GM20431 (cell line): Measurements from ENCODE around the gene BLNK.

Source experiments
- in situ Hi-C: fragments of 300-500 bp; cut with MseI, MboI; formaldehyde crosslinking; loops from one replicate; pipeline ENCODE4 v1.15.0; 2020; ENCODE audit warnings: low sequenced_read_pairs; ENCODE audit not compliant: unreplicated experiment

BLNK gene

DNA sequence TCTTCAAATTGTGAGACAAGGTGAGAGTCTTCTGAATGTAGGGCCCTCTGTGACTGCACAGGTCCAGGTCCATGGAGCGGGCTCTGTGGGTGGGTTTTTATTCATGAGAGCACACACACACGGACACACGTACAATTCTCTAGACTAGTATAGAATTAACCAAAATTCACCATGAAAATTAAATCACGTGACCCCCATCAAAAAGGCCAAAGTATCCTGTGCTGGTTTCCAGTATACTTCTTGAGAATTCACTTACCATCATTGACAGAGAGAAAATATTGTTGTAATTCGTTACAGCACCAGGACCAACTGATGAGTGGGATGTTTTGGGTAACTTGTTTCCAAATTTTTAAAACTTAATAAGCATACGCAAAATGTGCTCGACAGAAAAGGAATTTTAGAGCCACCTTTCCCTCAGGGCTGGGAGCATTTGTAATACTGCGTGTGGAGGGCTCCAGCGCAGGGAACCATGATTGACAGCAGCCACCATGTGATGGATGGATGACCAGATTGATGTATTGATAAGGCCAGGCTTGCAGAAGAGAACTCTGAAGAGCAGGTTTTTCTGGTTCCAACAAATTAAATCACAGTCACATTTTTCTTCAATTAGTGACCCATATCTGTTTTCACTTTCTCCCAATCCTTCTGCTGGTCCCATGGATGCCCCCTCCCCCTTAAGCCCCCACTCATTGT lies 18.0 kb upstream of the BLNK start:
- in situ Hi-C loops, result no loop called here

DNA sequence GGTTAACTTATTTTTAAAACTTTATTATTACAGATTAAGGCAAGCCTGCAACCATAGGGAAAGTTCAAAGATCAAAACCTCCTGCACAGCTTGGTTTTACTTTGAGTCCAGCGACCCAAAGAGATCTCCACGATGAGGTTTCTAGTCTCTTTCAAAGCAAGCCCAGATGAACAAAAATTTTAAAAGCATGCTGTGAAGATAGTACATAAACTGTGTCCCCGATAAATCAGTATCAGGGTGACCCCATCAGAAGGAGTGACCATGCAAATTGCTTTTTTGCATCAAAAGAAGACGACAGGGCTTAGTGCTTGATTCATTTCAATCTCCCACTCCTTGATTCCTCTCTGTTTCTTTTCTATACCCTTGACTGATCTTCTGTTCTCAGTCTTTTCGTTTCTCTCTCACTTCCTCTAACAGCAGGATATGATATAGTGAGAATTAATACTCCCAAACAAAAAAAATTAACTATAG lies 16.8 kb upstream of the BLNK start:
- in situ Hi-C loops, result no loop called here

DNA sequence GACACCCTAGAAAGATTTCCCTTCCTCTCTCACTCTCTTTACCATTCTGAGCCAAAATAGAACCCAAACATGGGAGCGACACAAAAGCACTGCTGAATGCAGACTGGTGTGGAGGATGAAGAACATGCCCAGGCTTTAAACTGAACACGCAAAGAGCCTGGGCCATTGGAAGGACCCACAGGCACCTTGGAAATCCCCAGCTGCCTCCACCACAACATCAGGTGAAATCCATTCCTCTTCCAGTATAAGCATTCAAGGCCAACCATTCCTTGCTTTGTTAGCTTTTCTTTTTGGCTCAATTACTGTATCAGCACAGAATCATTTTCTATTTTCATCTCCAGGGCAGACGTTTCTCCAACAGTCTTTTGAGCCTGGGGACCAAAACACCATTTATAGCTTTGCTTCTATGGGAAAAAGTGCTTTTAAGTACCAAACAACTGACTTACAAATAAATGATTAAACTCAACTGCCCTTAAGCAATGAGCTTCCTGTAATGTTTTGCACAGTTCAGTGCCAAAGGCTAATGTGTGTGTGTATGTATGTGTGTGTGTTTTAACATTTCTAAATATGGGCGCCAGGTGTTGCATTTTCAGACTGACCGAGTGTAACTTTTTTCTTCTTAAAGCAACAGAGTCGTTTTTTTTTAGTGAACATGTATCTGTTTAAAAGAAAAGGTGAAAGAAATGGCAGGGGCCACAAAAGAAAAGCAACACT lies 16.2 kb upstream of the BLNK start:
- in situ Hi-C loops, result no loop called here

DNA sequence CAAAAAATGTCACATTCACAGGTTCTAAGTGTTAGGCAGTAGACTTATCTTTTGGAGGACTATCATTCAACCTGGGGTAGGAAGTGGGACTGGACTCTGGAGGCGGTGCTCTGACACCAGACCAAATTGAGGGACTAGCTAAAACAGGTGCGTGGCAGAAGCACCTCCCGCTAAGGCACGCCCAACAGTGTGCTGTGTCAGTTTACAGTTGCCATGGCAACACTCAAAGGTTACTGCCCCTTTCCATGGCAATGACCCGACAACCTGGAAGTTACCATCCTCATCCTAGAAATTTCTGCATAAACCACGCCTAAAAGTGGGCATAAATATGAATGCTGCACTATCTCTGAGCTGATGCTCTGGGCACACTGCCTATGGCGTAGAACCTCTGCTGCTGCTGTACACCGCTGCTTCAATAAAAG lies 14.0 kb upstream of the BLNK start:
- in situ Hi-C loops, result no loop called here

DNA sequence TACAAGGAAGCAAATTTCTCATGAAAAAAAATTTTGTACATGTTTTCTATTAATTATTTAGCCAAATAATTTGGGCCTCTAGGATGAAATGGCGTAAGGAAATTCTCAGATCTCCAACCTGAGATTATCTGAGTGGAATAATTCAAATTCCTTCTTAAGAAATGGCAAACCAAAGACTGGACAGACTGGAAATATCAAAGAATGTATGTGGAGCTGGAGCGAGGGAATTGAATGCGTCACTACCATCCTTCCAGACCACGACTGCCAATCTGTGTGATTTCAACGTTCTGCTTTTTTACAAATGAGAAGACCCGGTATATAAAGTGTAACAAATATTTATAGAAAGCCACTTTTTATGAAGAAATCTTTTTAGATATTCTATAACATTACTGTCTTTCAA lies 12.4 kb upstream of the BLNK start:
- in situ Hi-C loops, result no loop called here

DNA sequence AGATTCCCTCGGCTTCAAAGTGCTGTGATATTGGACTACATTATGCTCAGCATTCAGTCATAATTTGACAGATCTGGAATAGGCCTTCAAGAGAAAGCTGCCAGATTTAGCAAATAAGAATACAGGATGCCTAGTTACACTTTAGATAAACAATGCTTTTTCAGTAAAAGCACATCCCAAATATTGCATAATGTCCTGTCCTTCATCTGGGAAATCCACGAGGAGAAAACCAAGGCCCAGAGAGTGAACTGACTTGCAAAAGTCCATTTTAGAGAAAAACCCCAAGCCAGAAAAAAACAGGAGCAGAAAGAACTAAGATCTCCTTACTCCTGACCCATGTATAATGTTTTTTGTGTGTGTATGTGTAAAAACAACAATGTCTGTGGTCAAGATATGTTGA lies 12.0 kb upstream of the BLNK start:
- in situ Hi-C loops, result no loop called here

DNA sequence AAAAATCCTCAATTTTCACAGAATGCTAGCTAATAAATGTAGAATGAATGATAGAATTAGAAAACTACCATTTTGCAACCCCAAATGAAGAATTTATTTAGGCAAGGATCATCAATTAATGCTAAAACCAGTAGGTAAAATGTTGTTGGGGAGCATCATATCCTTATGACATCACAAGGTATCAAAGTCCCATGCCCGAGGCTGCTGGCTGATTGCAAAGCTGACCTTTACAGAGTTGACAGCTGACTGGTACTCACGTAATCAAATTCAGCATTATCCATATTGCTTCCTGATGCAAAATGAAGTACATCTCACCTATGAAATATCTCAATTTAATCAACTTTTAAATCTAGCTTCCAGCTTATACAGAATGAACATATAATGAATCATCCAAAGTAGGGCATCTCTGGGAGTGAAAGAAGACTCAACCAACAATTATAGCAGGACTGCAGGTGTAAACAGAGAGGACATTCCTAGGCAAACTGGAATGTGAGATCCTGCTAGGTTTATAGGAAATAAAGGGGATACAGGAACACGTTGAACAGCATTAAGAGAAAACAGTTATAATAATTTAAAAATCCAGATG lies 10.2 kb upstream of the BLNK start:
- in situ Hi-C loops, result no loop called here

DNA sequence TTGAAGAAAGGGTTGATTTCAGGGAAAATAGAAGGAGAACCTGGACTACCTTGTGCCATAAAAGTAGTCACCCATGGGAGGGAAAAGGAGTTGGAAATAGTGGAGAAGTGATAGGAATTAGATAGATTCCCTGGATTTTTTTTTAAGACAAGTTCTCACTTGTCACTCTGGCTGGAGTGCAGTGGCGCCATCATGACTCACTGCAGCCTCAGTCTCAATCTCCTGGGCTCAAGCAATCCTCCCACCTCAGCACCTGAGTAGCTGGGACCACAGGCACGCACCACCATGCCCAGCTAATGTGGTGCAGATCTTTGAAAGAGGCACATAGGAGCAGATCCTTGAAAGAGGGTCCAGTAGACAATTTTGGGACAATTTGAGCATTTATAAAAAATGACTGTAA lies 9.5 kb upstream of the BLNK start:
- in situ Hi-C loops, result no loop called here

DNA sequence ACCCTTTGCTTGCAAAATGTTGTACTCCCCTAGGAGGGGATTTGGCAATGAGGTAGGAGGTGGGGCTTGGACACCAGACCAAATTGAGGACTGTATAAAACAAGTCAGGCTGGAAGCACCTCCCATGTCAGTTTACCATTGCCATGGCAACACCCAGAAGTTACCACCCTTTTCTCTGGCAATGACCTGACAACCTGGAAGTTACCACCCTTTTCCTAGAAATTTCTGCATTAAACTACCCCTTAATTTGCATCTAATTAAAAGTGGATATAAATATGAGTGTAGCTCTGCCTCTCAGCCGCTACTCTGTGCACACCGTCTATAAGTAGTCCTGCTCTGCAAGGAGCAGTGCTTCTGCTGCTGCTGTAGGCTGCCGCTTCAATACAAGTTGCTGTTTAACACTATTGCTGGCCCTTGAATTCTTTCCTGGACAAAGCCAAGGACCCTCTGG lies 7.8 kb upstream of the BLNK start:
- in situ Hi-C loops, result no loop called here

DNA sequence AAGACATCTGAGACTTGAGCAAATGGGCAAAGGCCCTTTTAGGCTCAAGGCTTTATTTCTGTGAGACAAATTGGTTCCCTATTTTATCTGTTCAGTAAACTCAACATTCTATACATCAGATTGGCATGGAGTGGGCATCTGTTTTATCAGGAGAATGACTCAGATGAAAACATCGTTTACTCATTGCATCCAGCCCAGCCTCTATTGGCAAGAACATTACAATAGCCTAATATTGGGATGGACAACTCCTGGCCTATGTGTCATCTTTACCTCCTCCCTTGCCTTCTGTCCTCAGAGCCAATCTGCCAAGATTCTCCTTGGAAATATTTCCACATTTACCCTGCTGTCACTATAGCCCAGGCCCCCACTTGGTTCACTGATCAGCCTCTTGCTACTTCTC lies 5.5 kb upstream of the BLNK start:
- in situ Hi-C loops, result no loop called here

DNA sequence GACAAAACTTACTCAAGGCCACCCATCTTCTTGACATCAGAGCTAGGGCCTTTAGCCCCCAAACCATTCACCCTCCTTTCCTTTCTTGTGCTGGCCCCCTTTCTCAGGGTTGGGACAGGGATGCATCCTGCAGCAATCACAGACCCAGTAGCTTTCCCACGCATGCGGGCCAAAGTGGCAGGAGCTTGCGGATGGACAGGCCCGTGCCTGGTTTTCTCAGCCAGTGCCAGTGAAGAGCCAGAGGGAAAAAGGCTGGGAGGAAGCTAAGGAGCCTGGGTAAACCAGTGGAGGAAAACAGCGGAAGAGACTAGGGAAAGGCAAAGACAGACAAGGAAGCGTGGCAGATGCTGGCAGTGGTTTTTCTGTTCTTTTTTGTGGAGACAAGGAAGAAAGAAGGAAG lies 5.1 kb upstream of the BLNK start:
- in situ Hi-C loops, result no loop called here

DNA sequence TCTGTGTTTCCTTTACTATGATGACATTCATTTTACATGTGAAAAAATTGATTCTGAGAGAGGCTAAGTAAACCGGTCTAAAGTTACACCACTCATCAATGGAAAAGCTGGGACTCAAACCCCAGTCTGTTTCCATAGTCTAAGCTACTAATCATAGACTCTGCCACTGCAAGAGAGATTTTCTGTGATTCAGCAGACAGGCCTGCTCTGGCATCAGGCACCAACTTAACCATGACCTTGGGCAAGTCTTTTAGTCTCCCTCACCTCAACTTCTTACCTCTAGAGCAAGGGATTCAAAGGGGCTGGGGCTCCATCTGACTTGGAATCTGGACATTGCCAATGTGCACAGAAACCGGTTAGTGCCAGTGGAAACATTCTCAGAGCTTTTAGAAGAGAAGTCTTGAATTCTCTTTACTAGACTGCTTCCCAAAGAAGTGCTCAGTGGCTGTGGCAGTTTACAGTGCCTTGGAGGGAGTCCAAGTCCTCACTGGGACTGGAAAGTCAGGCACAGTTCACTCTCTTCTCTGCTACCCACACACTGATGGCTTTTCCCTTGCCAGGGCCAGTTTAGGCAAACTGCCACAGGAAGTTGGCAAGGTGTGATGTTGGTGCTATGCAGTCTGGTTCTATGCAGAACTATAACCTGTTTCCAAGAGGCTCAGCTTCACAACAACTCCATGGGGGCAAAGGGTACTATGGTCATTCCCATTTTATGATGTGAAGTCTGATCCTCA lies 4.5 kb upstream of the BLNK start:
- in situ Hi-C loops, result no loop called here

DNA sequence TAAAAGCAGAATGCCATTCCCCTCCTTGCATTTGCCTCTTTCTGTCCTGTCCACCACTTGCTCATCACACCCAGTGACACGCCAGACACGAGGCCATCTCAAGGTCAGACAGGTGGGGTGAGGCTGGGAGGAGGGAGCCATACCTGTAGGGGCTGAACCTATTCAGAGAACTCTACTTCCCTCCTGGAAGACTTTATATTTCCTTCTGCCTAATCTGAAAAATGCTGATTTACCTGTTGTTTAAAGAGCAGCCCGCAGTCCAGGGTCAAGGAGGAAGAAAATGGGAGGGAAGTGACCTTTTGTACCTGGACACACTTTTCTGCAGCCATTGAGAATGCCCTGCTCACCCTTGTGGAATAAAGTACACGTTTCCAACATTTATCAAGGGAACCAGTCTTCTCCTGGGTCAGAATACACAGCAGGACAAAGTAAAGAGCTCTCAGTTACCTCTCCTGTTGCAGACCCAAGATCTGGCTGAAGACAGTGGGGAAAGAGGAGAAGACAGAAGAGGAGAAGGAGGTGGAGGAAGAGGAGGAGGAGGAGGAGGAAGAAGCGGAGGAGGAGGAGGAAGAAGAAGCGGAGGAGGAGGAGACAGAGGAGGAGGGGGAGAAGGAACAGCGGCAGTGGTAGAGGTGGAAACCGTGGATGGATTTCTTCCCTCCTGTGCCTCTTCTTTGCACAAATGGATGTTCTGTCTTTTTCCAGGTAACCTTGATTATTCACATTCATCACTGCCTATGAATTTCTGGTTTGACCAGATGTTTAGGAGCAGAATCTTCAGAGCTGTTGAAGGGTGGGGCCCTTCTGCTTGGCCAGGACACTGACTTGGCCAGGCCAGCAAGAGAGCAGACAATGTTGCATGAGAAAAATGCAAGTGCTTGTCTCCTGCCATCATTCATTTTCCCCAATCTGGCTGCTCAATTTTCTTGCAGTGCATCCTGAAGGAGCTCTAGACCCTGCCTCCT lies 1.2 kb upstream of the BLNK start:
- in situ Hi-C loops, result no loop called here

DNA sequence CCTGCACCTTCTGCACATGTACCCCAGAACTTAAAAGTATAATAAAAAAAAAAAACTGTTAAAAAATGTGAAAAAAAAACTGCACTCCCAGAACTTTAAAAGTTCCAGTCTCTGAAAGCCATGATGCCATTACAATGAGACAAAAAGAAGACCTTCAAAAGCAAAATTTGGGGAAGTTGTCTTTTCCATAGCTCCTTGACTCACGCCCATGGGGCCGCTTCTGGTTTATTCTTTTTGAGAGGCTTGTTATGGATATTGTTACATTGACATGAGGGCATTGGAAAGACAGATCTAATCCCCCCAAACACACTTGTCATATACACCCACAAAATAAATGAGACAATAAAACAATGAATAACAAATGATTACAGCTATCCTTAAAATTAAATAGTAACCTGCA lies 798 bp downstream of the BLNK start:
- in situ Hi-C loops, result no loop called here

DNA sequence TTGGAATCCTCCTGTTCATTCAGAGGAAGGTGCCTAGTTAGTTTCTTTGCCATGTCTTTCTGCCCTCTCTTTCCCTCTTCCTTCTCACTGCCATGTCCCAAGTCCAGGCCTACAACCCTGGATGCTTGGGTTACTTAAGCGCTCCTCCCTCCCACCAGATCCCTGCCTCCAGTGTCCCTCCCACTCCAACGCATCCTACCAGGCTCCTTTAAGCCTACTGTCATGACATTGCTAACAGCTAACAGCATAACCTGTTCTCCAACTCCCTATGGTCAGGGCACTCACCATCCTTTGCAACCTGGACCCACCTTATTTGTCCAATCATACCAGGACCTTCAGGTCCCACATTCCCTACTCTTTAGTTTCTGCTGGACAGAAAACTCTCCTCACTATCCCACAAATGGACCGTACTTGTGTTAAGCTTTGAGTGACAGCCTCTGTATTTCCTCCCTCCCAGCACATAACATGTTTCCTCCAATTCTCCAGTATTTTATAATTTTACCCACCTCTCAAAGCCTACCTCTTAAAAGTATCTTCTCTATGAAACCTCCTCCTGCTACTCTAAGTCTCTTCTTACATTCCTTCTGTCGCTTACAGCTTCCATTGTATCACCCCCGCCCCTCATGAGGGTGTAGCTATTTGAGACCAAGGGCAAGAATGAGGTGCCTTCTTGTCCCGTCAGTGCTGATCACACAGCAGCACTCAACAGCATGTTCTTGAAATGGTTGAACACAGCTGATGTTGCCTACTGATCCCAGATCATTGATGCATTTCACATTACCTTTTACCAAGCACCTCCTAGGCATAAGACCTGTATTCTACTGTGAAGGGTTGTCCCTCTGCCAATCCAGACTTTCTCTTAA lies 1.7 kb downstream of the BLNK start:
- in situ Hi-C loops, result no loop called here

DNA sequence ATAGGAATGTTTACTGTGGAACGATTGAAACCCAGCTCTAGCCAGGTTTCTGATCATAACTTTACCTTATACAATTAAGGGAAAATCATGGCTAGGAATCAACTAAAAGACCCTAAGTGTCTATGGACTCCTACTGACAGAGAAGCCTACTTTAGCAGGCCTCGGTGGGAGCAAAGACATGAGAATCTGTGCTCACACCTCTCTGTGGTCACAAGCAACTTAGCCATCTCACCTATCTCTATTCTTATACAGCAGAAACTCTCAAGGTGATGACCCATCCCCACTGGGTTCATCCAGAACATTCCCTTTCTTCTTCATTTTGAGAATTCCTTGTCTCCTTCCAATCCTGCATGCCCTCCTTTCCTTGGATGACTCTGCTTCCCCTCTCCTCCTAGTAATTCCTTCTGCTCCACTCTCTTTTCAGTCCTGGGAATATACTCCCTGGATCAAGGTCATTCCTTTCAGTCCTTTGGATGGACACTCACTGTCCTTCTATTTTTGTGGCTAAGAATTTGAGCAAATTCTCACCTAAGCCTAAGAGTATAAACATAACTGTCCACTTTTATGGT lies 2.9 kb downstream of the BLNK start:
- in situ Hi-C loops, result no loop called here

DNA sequence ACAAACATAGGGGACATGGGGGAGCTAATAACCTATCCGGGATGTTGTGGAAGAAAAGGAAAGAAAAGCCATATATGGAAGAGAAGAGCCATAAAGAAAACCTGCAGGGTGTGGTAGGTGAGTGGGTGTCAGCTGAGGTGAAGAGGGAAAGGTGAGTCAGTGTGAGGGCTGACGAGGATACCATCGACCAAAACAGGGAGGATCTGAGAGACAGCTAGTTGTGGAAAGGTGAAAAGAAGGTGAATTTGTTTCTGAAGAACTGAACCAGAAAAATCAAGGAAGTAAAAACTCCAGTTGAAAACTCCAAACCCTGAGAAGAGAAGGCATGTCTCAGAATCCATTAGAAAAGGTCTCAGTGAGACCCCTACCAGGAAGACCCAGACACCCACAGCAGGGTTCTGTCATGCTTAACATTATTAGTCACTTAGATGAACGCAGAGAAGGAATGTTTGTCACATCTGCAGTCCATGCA lies 4.1 kb downstream of the BLNK start:
- in situ Hi-C loops, result no loop called here

DNA sequence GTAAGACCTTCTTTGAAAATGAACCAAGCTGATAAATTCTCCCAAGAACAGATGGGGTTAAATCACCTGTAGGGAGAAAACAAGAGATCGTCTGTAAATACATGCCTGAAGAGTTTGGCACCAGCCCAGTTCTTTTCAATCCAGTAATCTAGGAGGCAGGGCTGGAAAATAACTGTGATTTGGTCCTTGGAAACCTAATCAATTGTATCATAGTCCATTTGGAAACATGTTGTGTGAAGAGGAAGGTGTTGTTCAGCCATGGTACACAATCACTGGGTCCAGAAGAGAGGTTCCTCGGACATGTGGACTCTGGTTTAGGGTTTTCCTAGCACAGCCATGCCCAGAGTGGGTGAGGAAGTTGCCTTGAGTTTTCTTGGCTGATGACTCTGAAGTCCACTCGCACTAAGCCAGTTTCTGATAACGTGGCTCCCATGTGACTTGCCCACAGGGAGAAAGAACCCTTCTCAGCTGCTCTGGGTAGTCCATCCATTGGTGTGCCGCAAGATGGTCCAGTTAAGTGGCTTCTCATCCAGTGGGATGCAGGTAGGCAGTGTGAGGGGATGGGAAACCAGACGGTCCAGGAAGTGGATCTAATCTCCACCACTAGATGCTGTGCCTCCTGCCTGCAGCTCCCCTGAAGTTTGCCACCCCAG lies 5.1 kb downstream of the BLNK start:
- in situ Hi-C loops, result no loop called here
